Stimulated activated CD8-positive, alpha-beta memory T cell treated with anti-CD3 and anti-CD28 coated beads, Interleukin-15, amount 100 ng/mL, for 1 hour (primary cell): Measurements from ENCODE around the gene MATN1.

Experiments
- DNase-seq: peaks from one replicate; pipeline ENCODE4 v3.0.0-alpha.2; 2020; ENCODE audit warnings: low read depth

The MATN1 gene

GRCh38 chr1:30745156-30745833 is 21.9 kb upstream of the MATN1 start:
- DNase-seq: no peak

- no peak for DNase-seq
Measured at GRCh38 chr1:30744060-30744756, 20.8 kb upstream of the MATN1 start.

GRCh38 chr1:30743584-30744059 is 20.2 kb upstream of the MATN1 start:
- peak; percentile 39 for DNase-seq

GRCh38 chr1:30742963-30743559 is 19.7 kb upstream of the MATN1 start:
- DNase-seq: no peak

GRCh38 chr1:30742300-30742962 is 19.0 kb upstream of the MATN1 start:
- no peak for DNase-seq

GRCh38 chr1:30741239-30741894 is 18.0 kb upstream of the MATN1 start:
- no peak for DNase-seq

- no peak for DNase-seq
Measured at GRCh38 chr1:30740251-30741238, 17.2 kb upstream of the MATN1 start.

- DNase-seq: no peak
Measured at GRCh38 chr1:30739601-30740000, 16.2 kb upstream of the MATN1 start.

- no peak for DNase-seq
Measured at GRCh38 chr1:30738715-30739559, 15.6 kb upstream of the MATN1 start.

GRCh38 chr1:30738040-30738714 is 14.8 kb upstream of the MATN1 start:
- DNase-seq: no peak

- no peak for DNase-seq
Measured at GRCh38 chr1:30737357-30738039, 14.1 kb upstream of the MATN1 start.

- DNase-seq: no peak
Measured at GRCh38 chr1:30735668-30736498, 12.5 kb upstream of the MATN1 start.

GRCh38 chr1:30735124-30735523 is 11.7 kb upstream of the MATN1 start:
- no peak for DNase-seq

GRCh38 chr1:30734580-30734979 is 11.2 kb upstream of the MATN1 start:
- DNase-seq: no peak

GRCh38 chr1:30734106-30734505 is 10.7 kb upstream of the MATN1 start:
- no peak for DNase-seq

GRCh38 chr1:30733493-30733892 is 10.1 kb upstream of the MATN1 start:
- DNase-seq: no peak

- no peak for DNase-seq
Measured at GRCh38 chr1:30732277-30732996, 9.1 kb upstream of the MATN1 start.
